HG03064 (cell line): Measurements from ENCODE around the gene AVL9.
"Not testable (repeated sequence)": the region's sequence is repeated elsewhere in the genome, so short reads cannot be mapped to it uniquely, and the experiment has no call there.

Source experiments
- ATAC-seq: cut with Tn5 transposase; IDR thresholded peaks from one replicate; pipeline ENCODE4 v1.9.1; 2021; ENCODE audit warnings: low read depth; ENCODE audit not compliant: unreplicated experiment

Gene AVL9

GRCh38 chr7:32495298-32496051, at the start of gene AVL9:
TSS of gene AVL9 (plus strand) at chr7:32495489. CDS start at chr7:32495710, 221 bp downstream.
- peak; percentile 94 for ATAC-seq

DNA sequence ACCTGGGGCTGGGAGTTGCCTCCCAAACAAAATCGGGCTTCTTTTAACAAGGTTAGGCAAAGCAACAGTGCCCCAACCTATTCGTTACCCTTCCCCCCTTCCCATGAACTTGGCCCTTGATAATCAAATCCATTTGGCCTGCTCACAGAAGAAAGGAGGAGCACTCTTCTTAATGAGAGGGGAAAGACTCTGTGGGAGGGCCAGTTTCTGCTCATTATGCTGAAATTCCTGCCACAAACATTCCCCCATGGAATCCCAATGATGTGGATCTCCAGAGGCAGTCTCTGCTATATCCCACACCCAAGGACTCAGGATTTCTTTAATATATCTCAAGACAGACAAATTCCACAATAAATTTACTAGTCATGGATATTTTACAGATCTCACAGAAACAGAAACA, 48.1 kb upstream of the AVL9 start:
- ATAC-seq: no peak

DNA sequence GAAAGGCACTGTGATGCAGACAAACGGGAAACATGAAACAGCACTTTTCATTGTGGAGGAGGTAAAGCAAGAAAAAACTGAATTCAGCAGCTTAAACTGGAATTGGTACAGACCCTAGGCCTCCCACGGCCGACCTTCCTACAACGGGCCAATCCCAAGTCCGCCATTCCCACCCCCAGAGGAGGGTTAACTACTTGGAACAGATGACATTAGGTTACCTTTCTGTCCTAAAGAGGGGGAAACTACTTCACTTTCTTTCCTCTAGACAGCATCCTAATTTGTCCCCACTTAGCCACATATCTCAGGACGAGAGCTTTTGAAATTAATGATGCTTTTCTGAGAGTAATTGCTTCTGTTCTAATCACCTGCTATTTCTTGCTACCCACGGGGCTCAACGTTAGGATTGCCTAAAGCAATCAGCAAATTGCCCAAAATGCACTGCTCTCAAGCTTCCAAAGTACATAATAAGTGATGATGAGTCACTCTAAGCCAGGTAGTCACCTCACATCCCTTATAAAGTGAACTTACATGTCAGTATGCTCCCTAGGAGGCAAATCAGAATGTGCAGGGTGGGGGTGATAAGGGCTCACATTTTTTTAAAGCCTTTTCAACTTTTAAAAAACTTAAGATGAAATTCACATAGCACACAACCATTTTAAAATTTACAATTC, 41.8 kb upstream of the AVL9 start:
- ATAC-seq: no peak

DNA sequence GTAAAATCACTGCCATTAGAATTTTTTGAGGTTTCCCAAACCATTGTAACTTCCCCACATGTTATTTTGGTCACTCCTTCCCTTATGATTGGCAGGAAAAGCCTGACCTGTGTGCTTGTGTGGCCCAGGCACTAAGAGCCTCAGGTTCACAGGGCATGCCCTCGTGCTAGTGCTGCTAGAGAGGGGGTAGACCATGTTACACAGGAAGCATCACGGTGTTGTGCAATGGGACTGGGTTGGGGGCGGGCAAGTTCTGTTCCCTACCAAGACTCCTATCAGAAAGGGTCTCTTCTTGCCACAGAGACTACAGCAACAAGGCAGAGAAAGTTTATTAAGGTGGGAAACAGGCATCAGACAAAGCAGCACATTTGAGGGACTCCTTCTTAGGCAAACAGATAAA, 37.3 kb upstream of the AVL9 start:
- no peak for ATAC-seq

DNA sequence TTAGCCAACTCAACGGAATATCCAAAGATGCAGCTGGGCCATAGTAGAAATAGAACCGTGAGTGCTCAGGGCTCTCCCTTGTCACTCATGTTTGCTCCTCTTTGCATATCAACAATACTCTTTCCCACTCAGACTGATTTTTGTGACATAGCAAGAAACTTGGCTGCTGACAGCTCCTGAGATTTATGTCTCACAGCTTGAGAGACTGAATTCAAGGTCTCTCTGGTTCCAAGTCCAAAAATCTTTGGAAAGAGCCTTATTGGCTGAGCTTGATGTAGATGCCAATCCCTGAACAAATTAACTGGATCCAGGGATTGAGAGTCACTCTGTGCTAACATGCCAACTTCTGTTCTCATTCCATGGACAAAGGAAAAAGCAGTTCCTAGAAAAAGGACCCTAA, 35.5 kb upstream of the AVL9 start:
- no peak for ATAC-seq

DNA sequence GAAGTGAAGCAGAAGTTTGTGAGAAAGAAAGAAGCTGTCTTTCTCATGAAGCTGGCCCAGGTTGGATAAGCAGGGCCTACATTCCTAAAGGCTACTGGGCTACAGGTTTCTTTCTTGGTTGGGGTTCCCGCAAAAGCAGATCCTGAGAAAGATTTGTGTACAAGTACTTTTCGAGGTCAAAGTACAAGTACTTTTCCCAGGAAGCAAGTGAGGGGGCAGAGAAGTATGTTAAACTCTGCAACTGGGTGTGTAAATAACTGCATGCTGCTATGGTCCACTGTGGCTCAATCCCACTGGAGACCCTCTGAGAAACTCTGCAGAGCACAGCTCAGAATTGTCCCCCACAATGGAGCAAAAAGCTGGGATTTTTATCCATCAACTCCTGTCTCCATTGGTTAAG, 33.8 kb upstream of the AVL9 start:
- ATAC-seq: no peak

DNA sequence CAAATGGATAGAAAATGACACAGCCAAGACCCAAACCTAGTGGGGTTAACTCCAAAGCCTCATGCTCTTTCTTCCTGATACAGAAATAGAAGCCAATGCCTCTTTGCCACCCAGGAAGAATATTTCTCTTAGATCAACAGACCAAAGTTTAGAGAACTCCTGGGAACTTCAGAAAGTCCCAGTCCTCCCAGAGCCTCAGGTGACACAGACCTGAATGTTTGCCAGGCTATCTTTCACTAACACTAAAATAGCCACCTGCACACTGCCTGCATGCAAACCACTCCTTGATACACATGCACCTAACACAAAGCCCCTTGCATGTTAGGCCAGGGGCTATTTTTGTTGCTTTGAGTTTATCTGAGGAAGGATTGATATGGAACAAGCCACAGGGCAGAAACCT, 32.8 kb upstream of the AVL9 start:
- no peak for ATAC-seq

DNA sequence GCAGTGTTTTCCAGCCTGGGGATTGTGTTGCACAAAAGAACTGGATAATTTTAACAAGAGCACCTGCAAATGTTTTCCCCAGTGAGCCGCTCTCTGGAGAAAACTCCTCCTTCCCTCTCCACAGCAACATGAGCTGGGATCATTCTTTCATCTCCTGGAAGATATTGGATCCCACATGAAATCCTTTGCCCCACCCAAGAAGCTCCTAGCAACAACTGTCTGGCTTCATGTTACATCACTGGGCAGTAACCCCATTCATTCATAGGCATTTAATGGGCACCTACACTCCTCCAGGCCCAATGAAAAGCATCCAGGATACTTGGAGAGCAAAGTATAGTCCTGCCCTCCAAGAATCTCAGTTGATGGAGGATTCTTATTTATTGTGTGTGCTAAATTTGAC, 32.3 kb upstream of the AVL9 start:
- no peak for ATAC-seq

DNA sequence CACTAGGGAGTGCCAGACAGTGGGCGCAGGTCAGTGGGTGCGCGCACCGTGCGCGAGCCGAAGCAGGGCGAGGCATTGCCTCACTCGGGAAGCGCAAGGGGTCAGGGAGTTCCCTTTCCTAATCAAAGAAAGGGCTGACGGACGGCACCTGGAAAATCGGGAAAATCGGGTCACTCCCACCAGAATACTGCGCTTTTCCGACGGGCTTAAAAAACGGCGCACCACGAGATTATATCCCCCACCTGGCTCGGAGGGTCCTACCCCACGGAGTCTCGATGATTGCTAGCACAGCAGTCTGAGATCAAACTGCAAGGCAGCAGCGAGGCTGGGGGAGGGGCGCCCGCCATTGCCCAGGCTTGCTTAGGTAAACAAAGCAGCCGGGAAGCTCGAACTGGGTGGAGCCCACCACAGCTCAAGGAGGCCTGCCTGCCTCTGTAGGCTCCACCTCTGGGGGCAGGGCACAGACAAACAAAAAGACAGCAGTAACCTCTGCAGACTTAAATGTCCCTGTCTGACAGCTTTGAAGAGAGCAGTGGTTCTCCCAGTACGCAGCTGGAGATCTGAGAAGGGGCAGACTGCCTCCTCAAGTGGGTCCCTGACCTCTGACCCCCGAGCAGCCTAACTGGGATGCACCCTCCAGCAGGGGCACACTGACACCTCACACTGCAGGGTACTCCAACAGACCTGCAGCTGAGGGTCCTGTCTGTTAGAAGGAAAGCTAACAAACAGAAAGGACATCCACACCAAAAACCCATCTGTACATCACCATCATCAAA, 30.5 kb upstream of the AVL9 start:
- ATAC-seq: not testable (repeated sequence)

GRCh38 chr7:32470004-32470403, 25.3 kb upstream of the AVL9 start:
- not testable (repeated sequence) for ATAC-seq

DNA sequence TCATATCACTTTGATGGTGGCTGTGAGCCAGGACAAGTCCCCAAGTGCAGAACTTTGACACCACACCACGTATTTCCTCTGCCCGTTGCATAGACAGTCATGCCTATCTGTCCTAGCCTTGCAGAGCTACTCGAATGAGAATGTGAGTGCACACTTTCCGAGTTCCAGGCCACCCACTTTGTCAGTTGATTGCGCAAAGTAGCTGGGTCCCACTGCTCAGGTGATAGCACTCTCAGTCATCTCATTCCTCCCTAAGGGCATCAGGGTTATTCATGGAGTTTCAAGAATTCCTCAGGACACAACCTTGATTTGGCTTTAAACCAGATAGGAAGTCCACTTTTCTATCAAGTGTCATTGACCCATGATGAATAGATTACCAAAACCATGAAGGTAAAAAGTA, 24.4 kb upstream of the AVL9 start:
- no peak for ATAC-seq

GRCh38 chr7:32472015-32472414, 23.3 kb upstream of the AVL9 start:
- ATAC-seq: no peak

DNA sequence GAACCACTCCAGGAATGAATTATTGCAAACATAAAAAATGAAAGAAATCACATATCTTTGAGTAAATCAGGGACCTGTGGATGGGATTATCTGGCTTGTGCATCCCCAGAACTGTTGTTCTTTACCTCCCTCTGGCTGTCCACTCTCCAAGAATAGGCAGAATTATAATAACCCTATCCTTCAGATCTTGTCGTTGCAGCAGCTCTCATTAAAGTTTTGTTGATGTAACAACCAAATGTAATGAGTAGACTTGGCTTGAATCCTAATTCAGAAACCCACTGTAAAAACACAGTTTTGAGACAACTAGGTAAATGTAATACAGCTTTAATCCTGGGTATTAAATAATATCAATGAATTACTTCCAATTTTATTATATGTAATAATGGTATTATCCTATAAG, 21.3 kb upstream of the AVL9 start:
- ATAC-seq: no peak

DNA sequence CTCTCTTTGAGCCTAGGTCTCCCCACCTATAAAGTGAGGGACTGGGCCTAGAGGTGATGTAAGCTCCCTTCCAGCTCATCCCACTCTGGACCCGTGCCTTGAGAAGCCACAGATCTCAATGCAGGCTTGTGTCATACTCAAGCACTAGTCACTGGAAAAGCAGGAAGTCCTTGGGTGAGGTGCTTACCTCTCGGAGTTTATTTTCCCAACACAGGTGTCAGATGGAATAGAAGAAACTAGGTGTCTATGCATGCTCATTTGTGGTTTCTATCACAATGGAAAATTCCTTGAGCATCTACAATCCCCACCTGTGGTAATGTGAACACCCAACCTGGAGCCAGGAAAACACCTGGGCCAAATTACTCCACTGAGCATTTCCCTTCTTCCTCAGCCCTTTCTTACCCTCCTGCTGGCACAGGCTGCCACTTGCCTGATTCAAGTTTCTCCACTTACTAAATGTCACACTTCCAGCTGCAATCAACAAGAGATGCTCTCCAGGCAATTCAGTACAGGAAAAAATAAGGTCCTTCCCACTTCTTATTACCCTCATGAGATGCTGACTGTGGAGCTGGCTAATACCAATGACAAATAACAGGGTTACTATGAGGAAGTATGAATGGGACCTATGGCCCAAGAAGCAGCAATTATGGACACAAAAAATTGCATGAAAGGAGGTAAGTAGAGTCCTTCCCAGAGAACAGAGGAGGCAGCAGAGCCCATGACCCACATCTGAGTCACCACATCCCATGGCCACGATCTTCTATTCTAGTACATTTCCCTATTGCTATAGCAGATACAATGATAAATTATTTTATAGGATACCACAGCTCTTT, 18.3 kb upstream of the AVL9 start:
- ATAC-seq: no peak

DNA sequence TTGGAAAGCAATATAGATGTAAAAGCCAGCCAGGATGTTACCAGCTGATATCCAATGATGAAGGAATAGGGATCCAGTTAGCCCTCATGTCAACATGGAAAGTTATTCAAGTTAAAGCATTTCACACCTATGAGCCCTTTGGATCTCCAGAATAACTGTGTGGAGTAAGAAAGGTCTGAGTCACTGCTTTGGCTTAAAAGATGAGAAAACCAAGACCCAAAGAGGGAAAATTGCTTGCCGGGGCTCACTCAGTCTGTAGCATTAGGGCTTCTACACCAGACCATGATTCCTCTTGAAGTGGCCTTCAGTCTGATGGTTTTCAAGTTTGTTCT, 17.7 kb upstream of the AVL9 start:
- no peak for ATAC-seq

DNA sequence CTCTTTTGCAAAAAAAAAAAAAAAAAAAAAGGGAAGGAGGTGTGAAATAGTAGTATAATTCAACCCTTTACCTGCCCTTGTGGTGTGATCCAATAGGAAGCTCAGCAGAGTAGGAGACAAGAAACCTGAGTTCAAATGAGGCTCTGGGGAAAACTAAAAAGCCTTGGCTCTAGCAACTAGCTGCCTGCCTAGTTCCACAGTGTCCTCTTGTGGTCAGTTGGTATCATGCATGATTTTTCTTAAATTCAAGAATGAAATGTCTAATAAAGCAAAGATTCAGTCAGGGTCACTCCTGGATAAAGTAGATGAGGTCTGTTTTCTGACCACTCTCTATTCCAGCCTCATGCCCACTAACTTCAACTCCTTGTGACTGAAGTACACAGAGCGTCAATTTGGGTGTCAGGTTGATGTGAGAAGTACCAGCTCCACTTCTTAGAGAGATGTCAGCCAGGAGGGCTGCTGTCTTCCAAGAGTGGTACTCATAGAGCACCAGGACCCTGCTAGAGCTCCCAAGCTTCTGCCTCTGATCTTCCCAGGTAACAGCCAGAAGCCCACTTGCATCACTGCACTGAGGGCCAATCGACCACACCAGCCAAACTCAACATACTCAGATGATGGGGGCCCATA, 15.6 kb upstream of the AVL9 start:
- ATAC-seq: no peak

- ATAC-seq: no peak
Observed at GRCh38 chr7:32481176-32481575, 14.1 kb upstream of the AVL9 start.

DNA sequence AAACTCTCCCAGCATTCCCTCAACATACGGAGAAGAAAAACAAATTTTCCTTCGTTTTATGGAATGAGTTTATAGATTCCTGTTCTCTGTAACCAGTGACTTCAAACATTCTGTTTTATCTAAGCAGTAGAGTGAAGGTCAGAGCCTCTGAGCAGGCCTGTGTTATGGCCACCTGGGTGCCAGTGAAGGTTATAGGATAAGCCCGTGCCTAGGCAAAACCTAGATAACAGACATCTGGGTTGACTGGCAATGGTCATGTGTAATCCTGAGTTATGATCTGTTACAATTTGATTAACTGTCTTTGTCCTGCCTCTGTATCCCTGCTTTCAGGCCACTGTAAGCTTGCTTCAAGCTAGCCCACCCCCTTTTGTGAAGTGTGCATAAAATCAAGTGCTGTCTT, 13.4 kb upstream of the AVL9 start:
- no peak for ATAC-seq

DNA sequence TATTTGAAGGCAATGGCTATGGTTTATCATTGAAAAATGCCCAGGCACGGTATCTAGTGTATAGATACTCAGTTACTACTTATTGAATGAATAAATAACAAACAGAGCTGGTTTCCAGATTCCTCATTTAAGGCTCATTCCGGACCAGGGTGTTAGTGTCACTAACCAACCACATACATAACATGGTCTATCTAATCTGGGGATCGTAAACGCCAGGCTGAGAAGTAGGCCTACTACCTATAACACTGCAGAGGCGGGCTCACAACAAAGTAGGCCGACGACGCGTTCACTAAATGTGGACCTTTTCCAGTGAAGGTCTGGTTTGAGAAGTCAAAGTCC, 5.5 kb upstream of the AVL9 start:
- ATAC-seq: no peak

GRCh38 chr7:32490127-32490796, 5.0 kb upstream of the AVL9 start, which contains the start of gene LSM5:
TSS of gene LSM5 (minus strand) at chr7:32490380. CDS start at chr7:32490365, 15 bp downstream.
- ATAC-seq: peak; percentile 80
